Neuronal stem cell (in vitro differentiated cells): ENCODE measurements around the gene SHANK3.
"Not testable (repeated sequence)": the region's sequence is repeated elsewhere in the genome, so short reads cannot be mapped to it uniquely, and the experiment has no call there.

Experiments used
- DNase-seq: peaks from one replicate; pipeline ENCODE4 v3.0.0-alpha.2; 2013; ENCODE audit warnings: low spot score
- H2AFZ ChIP-seq: one replicate; pipeline ENCODE4 v1.6.1; 2013; ENCODE audit warnings: mild to moderate bottlenecking, low read length, inconsistent platforms
- H2AK5ac ChIP-seq: 2 replicates; pipeline ENCODE4 v1.6.1; 2013; ENCODE audit warnings: low read depth, mild to moderate bottlenecking, inconsistent platforms, low read length, moderate library complexity, mixed read lengths
- H2BK120ac ChIP-seq: 2 replicates; pipeline ENCODE4 v1.6.1; 2013; ENCODE audit warnings: low read depth, mild to moderate bottlenecking, inconsistent platforms, low read length, moderate library complexity, mixed read lengths
- H2BK12ac ChIP-seq: one replicate; pipeline ENCODE4 v1.6.1; 2013; ENCODE audit warnings: low read length, inconsistent platforms
- H2BK15ac ChIP-seq: 2 replicates; pipeline ENCODE4 v1.6.1; 2013; ENCODE audit warnings: mild to moderate bottlenecking, low read length, inconsistent platforms, mixed read lengths
- H2BK5ac ChIP-seq: one replicate; pipeline ENCODE4 v1.6.1; 2013; ENCODE audit warnings: inconsistent platforms, mild to moderate bottlenecking, low read length, moderate library complexity
- H3K14ac ChIP-seq: one replicate; pipeline ENCODE4 v1.6.1; 2013; ENCODE audit warnings: low read length, inconsistent platforms
- H3K18ac ChIP-seq: 2 replicates; pipeline ENCODE4 v1.6.1; 2013; ENCODE audit warnings: low read length, inconsistent platforms
- H3K23ac ChIP-seq: 2 replicates; pipeline ENCODE4 v1.6.1; 2013; ENCODE audit warnings: low read depth, mild to moderate bottlenecking, mixed read lengths, low read length, inconsistent platforms; ENCODE audit not compliant: poor library complexity
- H3K27ac ChIP-seq: replicated peaks from 3 replicates; pipeline ENCODE4 v1.5.1; 2013; ENCODE audit warnings: low read length, inconsistent platforms
- H3K27me3 ChIP-seq, 3 experiments: 2 replicates each; pipeline ENCODE4 v1.6.1; 2013; ENCODE audit warnings: low read length in 3 of 3, mild to moderate bottlenecking in 2 of 3, inconsistent platforms in 1 of 3, low read depth in 1 of 3, mixed read lengths in 1 of 3, moderate library complexity in 1 of 3; ENCODE audit not compliant: control insufficient read depth in 3 of 3, insufficient read depth in 3 of 3
- H3K36me3 ChIP-seq, 2 donors: replicated peaks in 1 of 2; 2 replicates each; pipeline ENCODE4 v1.6.1; 2013; ENCODE audit warnings: low read length in 2 of 2; ENCODE audit not compliant: control insufficient read depth in 2 of 2, insufficient read depth in 2 of 2
- H3K4ac ChIP-seq: 2 replicates; pipeline ENCODE4 v1.6.1; 2013; ENCODE audit warnings: inconsistent platforms, mild to moderate bottlenecking, low read length, moderate library complexity
- H3K4me1 ChIP-seq, 2 donors: 1 replicate in 1 of 2; 2 replicates in 1 of 2; pipeline ENCODE4 v1.6.1; 2013; ENCODE audit warnings: low read length in 2 of 2, low read depth in 1 of 2; ENCODE audit not compliant: control insufficient read depth in 2 of 2, insufficient read depth in 1 of 2
- H3K4me2 ChIP-seq: one replicate; pipeline ENCODE4 v1.6.1; 2013; ENCODE audit warnings: mild to moderate bottlenecking, low read length, inconsistent platforms; ENCODE audit not compliant: insufficient read depth, poor library complexity, severe bottlenecking
- H3K4me3 ChIP-seq, 2 donors: 2 replicates each; pipeline ENCODE4 v1.5.1; 2013; ENCODE audit warnings: low read length in 2 of 2, mild to moderate bottlenecking in 2 of 2, inconsistent platforms in 1 of 2, moderate library complexity in 1 of 2
- H3K79me1 ChIP-seq: one replicate; pipeline ENCODE4 v1.6.1; 2013; ENCODE audit warnings: low read depth, mild to moderate bottlenecking, inconsistent platforms, low read length, moderate library complexity
- H3K9ac ChIP-seq: one replicate; pipeline ENCODE4 v1.6.1; 2013; ENCODE audit warnings: mild to moderate bottlenecking, low read depth, low read length, inconsistent platforms; ENCODE audit not compliant: poor library complexity
- H3K9me3 ChIP-seq, 2 donors: replicated peaks in 1 of 2; 2 replicates each; pipeline versions ENCODE3 to v1.6.1; 2013; ENCODE audit warnings: low read length in 2 of 2, mild to moderate bottlenecking in 2 of 2, inconsistent platforms in 1 of 2, low read depth in 1 of 2, mixed read lengths in 1 of 2, moderate library complexity in 1 of 2; ENCODE audit not compliant: control insufficient read depth in 2 of 2, insufficient read depth in 1 of 2
- H4K8ac ChIP-seq: one replicate; pipeline ENCODE4 v1.6.1; 2013; ENCODE audit warnings: low read depth, mild to moderate bottlenecking, inconsistent platforms, low read length, moderate library complexity
- H4K91ac ChIP-seq: one replicate; pipeline ENCODE4 v1.6.1; 2013; ENCODE audit warnings: low read length, low read depth, mild to moderate bottlenecking, inconsistent platforms; ENCODE audit not compliant: poor library complexity
- WGBS, 2 donors: extraction: QIAGEN DNeasy Blood & Tissue Kit; methylation state at CpG; one replicate each; pipeline ENCODE4 v1.1.7; 2013; ENCODE audit warnings: missing lambda C conversion rate in 2 of 2, mixed read lengths in 1 of 2; ENCODE audit not compliant: insufficient read length in 2 of 2, insufficient replicate concordance in 1 of 2; ENCODE audit errors: extremely low coverage in 2 of 2; 5-methylcytosine and 5-hydroxymethylcytosine counted together

Gene SHANK3

DNA sequence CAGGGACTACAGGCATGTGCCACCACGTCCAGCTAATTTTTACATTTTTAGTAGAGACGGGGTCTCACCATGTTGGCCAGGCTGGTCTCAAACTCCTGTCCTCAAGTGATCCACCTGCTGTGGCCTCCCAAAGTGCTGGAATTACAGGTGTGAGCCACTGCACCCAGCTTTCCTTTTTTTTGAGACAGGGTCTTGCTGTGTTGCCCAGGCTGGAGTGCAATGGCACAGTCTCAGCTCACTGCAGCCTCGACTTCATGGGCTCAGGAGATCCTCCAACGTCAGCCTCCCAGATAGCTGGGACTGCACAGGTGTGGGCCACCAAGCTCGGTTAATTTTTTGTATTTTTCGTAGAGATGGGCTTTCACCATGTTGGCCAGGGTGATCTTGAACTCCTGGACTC, 18.0 kb upstream of the SHANK3 start:
- not testable (repeated sequence) for H3K23ac ChIP-seq, H3K79me1 ChIP-seq, DNase-seq, H3K9ac ChIP-seq, H2BK120ac ChIP-seq, H3K27me3 ChIP-seq, H4K91ac ChIP-seq, H2AFZ ChIP-seq, H3K4me2 ChIP-seq, H3K4me3 ChIP-seq, H3K4ac ChIP-seq, H3K18ac ChIP-seq, H4K8ac ChIP-seq, H2BK15ac ChIP-seq, H2AK5ac ChIP-seq, H3K14ac ChIP-seq, H3K4me1 ChIP-seq, H2BK12ac ChIP-seq, H2BK5ac ChIP-seq, H3K36me3 ChIP-seq, H3K27ac ChIP-seq
- WGBS, 2 donors = no CpG with 5 or more reads among the region's 6 CpGs
- H3K9me3 ChIP-seq = peaks cover 3 to 12% of the 10 kb centered on the region in 2 donors

DNA sequence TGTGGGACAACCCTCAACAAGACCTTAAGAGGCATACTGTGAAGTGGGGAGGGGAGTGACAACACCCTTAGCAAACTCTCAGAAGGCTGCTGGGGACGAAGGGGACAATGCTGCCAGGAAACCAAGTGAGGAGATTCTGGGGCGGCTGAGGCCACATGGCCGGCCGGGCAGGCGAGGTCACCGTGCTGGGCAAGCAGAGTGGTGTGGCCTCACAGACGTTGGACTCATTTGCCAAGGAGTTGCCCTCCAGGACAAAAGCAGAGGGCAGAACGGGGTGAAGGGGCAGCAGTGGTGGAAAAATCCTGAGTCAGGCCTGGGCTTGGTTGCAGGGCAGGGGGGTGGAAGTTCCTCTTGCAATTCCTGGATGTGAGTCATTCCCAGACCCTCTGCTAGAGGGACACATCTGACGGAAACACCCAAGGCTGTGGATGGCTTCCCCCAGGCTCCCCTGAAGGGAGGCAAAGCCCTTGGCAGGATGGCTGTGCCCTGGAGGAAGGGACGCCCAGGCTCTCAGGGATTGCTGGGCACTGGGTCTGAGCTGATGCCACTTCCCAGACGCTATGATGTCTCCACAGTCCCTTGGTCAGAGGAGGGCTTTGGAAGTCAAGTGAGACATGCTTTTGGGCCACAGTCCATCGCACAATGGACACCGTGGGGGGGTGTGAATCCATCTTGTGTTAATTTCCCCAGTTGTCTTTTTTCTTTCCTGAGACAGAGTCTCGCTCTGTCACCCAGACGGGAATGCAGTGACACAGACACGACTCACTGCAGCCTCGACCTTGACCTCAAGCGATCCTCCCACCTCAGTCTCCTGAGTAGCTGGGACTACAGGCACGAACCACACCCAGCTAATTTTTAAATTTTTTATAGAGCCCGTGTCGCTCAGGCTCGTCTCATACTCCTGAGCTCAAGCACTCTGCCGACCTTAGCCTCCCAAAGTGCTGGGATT, 16.2 kb upstream of the SHANK3 start:
- H3K27ac ChIP-seq = no peak overlapping the region

DNA sequence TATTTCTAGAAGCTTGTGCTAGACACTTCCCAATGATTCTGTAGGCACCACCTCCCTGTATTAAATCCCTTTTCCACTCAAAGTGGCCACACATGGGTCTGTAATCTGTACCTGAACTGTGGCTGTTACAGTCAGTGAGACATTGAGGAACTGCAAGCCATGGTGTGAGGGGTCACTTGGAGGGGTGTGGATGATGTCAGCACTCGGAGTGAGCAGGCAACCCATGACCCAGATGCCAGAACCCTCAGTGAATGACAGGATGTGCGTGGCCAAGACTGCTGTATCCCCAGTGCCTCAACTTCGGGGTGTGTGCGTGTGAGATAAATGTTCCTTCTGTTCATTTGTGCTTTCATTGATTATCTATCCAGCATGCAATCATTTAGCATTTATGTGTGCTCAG, 14.7 kb upstream of the SHANK3 start:
- Histone ChIP-seq H3K14ac (no peak overlapping the region), H2BK5ac (no peak overlapping the region), H4K8ac (no peak overlapping the region), H2BK15ac (no peak overlapping the region), H3K4me3 (peak overlapping the region in 1 of 2 donors; percentile 64), H4K91ac (no peak overlapping the region), H3K27me3 (peaks cover 0 to 2% (median 0%) of the 10 kb centered on the region in 3 experiments), H2AFZ (no peak overlapping the region), H3K27ac (no peak overlapping the region), H3K9ac (no peak overlapping the region), H3K9me3 (peaks cover 3 to 10% of the 10 kb centered on the region in 2 donors), H3K18ac (no peak overlapping the region), H3K4me1 (peaks cover 0 to 4% of the 10 kb centered on the region in 2 donors), H3K23ac (no peak overlapping the region), H2AK5ac (no peak overlapping the region), H2BK120ac (no peak overlapping the region), H3K36me3 (no peaks in the 10 kb centered on the region), H3K4me2 (no peak overlapping the region), H3K79me1 (no peaks in the 10 kb centered on the region), H2BK12ac (no peak overlapping the region), H3K4ac (no peak overlapping the region)
- no CpG with 5 or more reads among the region's 4 CpGs for WGBS, 2 donors
- DNase-seq = no peak

More for the DNA sequence above, 16.2 kb upstream of the SHANK3 start:
- Histone ChIP-seq H3K36me3 (no peaks in the 10 kb centered on the region), H3K9me3 (peaks cover 3 to 10% of the 10 kb centered on the region in 2 donors), H2AK5ac (no peak overlapping the region), H2BK12ac (no peak overlapping the region), H2BK5ac (peak overlapping the region; percentile 24), H3K4me2 (no peak overlapping the region), H3K14ac (peak overlapping the region; percentile 21), H4K8ac (no peak overlapping the region), H2BK120ac (no peak overlapping the region), H3K18ac (peak overlapping the region; percentile 80), H3K9ac (no peak overlapping the region), H3K27me3 (peaks cover 0 to 2% (median 0%) of the 10 kb centered on the region in 3 experiments), H3K4ac (no peak overlapping the region), H3K4me3 (no peak overlapping the region), H4K91ac (peak overlapping the region; percentile 30), H3K4me1 (peaks cover 0 to 4% of the 10 kb centered on the region in 2 donors), H2AFZ (peak overlapping the region; percentile 19), H2BK15ac (peak overlapping the region; percentile 49), H3K79me1 (no peaks in the 10 kb centered on the region), H3K23ac (peak overlapping the region; percentile 80)
- no CpG with 5 or more reads among the region's 23 CpGs for WGBS, 2 donors
- DNase-seq = no peak

DNA sequence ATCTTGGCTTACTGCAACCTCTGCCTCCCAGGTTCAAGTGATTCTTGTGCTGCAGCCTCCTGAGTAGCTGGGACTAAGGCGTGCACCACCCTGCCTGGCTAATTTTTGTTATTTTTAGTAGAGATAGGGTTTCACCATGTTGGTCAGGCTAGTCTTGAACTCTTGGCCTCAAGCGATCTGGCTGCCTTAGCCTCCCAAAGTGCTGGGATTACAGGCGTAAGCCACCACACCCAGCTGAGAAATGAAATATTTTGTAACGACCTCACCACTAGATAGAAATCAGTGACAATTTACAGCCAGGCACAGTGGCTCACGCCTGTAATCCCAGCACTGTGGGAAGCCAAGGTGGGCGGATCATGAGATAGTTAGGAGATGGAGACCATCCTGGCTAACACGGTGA, 12.9 kb upstream of the SHANK3 start:
- H2AFZ ChIP-seq, H2AK5ac ChIP-seq, H2BK5ac ChIP-seq, H3K27ac ChIP-seq, H3K27me3 ChIP-seq, H2BK12ac ChIP-seq, H4K91ac ChIP-seq, H4K8ac ChIP-seq, DNase-seq, H3K14ac ChIP-seq, H3K9me3 ChIP-seq, H3K9ac ChIP-seq, H3K4me3 ChIP-seq, H3K36me3 ChIP-seq, H2BK120ac ChIP-seq, H3K79me1 ChIP-seq, H3K4me1 ChIP-seq, H3K18ac ChIP-seq, H2BK15ac ChIP-seq, H3K23ac ChIP-seq, H3K4ac ChIP-seq, H3K4me2 ChIP-seq: not testable (repeated sequence)
- no CpG with 5 or more reads among the region's 7 CpGs for WGBS, 2 donors
